Lower lobe of right lung (tissue), 2 donors: Measurements from ENCODE around the gene RABGEF1. TPM values are rescaled to one million over a fixed set of nuclear protein-coding genes. Genes with fewer than 3 reads are reported as not detected.
"Not testable (repeated sequence)": the region's sequence is repeated elsewhere in the genome, so short reads cannot be mapped to it uniquely, and the experiment has no call there.

Source experiments
- ATAC-seq, 2 donors: fragments of 200-7000 bp; cut with Tn5 transposase; one replicate each; pipeline ENCODE4 v1.9.1; 2020 to 2022; ENCODE audit warnings: mild to moderate bottlenecking in 2 of 2, moderate library complexity in 2 of 2
- DNase-seq: peaks from one replicate; pipeline ENCODE4 v3.0.0-alpha.2; 2020
- H3K27ac ChIP-seq: fragments of 200-600 bp; one replicate; pipeline ENCODE4 v1.8.0; 2022
- H3K27me3 ChIP-seq: fragments of 200-600 bp; one replicate; pipeline ENCODE4 v1.8.0; 2022; ENCODE audit warnings: low read depth
- H3K36me3 ChIP-seq: fragments of 200-600 bp; one replicate; pipeline ENCODE4 v1.8.0; 2022; ENCODE audit warnings: mild to moderate bottlenecking
- H3K4me1 ChIP-seq: fragments of 200-600 bp; one replicate; pipeline ENCODE4 v1.8.0; 2022
- H3K4me3 ChIP-seq: fragments of 200-600 bp; one replicate; pipeline ENCODE4 v1.8.0; 2022; ENCODE audit warnings: mild to moderate bottlenecking
- H3K9me3 ChIP-seq: fragments of 200-600 bp; one replicate; pipeline ENCODE4 v1.8.0; 2022
- CTCF ChIP-seq: fragments of 200-600 bp; IDR thresholded peaks from one replicate; pipeline ENCODE4 v1.8.0; 2022; ENCODE audit warnings: antibody characterized with exemption, mild to moderate bottlenecking
- intact Hi-C: fragments of 100-400 bp; cut with DNase I; formaldehyde crosslinking; loops from one replicate; pipeline ENCODE4 v1.11.0; 2022
- total RNA-seq: library from RNA; stranded (reverse); fragmentation: NEBNext Ultra II Directional; extraction: Animal tissue kit (Norgen Biotek cat#: 25700); gene quantifications from one replicate; pipeline ENCODE4 v1.2.1, GENCODE V29; 2021
- donor health status: DM: no; HTN: yes; CAD: no; lungs with severe emphysema.

Gene RABGEF1
- total RNA-seq, 1 donor from 2014 or later, result 24.1 TPM

- H3K4me3 ChIP-seq, result no peak overlapping the region
- DNase-seq (no peak), ATAC-seq (peak in 1 of 2 donors; percentile 8)
- peaks cover 10% of the 10 kb centered on the region for H3K36me3 ChIP-seq
- TF ChIP-seq CTCF, result no peak
- no peaks in the 10 kb centered on the region for H3K27me3 ChIP-seq
- intact Hi-C loops, result no loop called here
- no peaks in the 10 kb centered on the region for H3K4me1 ChIP-seq
- H3K27ac ChIP-seq, result no peak overlapping the region
- no peaks in the 10 kb centered on the region for H3K9me3 ChIP-seq
Observed at GRCh38 chr7:66697449-66698438, 42.8 kb upstream of the RABGEF1 start.

- no peak for TF ChIP-seq CTCF
- Histone ChIP-seq H3K4me3 (no peak overlapping the region), H3K27ac (no peak overlapping the region), H3K36me3 (peaks cover 4% of the 10 kb centered on the region), H3K9me3 (no peaks in the 10 kb centered on the region), H3K27me3 (no peaks in the 10 kb centered on the region), H3K4me1 (no peaks in the 10 kb centered on the region)
- ATAC-seq (no peak), DNase-seq (no peak)
- intact Hi-C loops, result no loop called here
Observed at GRCh38 chr7:66698652-66699205, 41.8 kb upstream of the RABGEF1 start.

GRCh38 chr7:66699998-66700397 lies 40.5 kb upstream of the RABGEF1 start:
- no peaks in the 10 kb centered on the region for H3K4me1 ChIP-seq
- no peak for TF ChIP-seq CTCF
- intact Hi-C loops, result no loop called here
- DNase-seq, result no peak
- H3K27me3 ChIP-seq, result no peaks in the 10 kb centered on the region
- H3K4me3 ChIP-seq, result no peak overlapping the region
- H3K27ac ChIP-seq, result no peak overlapping the region
- H3K9me3 ChIP-seq, result no peaks in the 10 kb centered on the region
- H3K36me3 ChIP-seq, result no peaks in the 10 kb centered on the region
- ATAC-seq, result peak in 1 of 2 donors; percentile 46

GRCh38 chr7:66700633-66701131 lies 39.9 kb upstream of the RABGEF1 start:
- H3K4me3 ChIP-seq, result no peak overlapping the region
- no peaks in the 10 kb centered on the region for H3K4me1 ChIP-seq
- H3K27me3 ChIP-seq, result no peaks in the 10 kb centered on the region
- TF ChIP-seq CTCF, result no peak
- ATAC-seq (no peak), DNase-seq (no peak)
- intact Hi-C loops, result no loop called here
- no peak overlapping the region for H3K27ac ChIP-seq
- H3K36me3 ChIP-seq, result no peaks in the 10 kb centered on the region
- H3K9me3 ChIP-seq, result no peaks in the 10 kb centered on the region

GRCh38 chr7:66707825-66708224 lies 32.7 kb upstream of the RABGEF1 start:
- DNase-seq, result no peak
- intact Hi-C loops, result no loop called here
- Histone ChIP-seq H3K36me3 (peaks cover 8% of the 10 kb centered on the region), H3K4me1 (no peaks in the 10 kb centered on the region), H3K27ac (no peak overlapping the region), H3K27me3 (no peaks in the 10 kb centered on the region), H3K4me3 (no peak overlapping the region), H3K9me3 (no peaks in the 10 kb centered on the region)
- TF ChIP-seq CTCF, result no peak
- ATAC-seq, result no peak

GRCh38 chr7:66710752-66711151 lies 29.8 kb upstream of the RABGEF1 start:
- not testable (repeated sequence) for ATAC-seq, DNase-seq, H3K27me3 ChIP-seq

More at GRCh38 chr7:66710752-66711151, 29.8 kb upstream of the RABGEF1 start:
- H3K4me1 ChIP-seq, intact Hi-C loops, H3K9me3 ChIP-seq, H3K4me3 ChIP-seq, H3K27ac ChIP-seq: not testable (repeated sequence)
- H3K36me3 ChIP-seq, result peaks cover 14% of the 10 kb centered on the region
